Fibroblast of skin of right biceps (primary cell): ENCODE measurements around the gene ANKRD33B.
"Not testable (repeated sequence)": the region's sequence is repeated elsewhere in the genome, so short reads cannot be mapped to it uniquely, and the experiment has no call there.

ENCODE experiments used
- DNase-seq: peaks from one replicate; pipeline ENCODE4 v3.0.0-alpha.2; 2013

Gene ANKRD33B

DNA sequence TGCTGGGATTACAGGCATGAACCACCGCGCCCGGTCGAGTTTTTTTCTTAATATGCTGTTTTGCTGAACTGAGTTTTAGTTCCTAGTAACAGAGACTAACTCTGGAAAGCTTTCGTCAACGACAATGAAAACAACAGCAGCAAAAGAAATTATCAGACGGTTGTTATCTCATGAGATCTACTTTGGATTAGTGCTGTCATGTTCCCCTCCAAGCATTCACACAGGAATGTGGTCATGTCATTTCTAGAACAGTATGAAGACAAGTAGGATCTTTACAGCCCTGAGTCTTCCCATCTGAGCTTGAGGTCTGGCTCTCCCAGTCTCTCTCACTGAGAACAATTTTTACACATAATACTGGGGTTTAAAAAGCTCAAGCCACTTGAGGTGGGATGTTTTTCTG lies 4.0 kb upstream of the ANKRD33B start:
- no peak for DNase-seq

DNA sequence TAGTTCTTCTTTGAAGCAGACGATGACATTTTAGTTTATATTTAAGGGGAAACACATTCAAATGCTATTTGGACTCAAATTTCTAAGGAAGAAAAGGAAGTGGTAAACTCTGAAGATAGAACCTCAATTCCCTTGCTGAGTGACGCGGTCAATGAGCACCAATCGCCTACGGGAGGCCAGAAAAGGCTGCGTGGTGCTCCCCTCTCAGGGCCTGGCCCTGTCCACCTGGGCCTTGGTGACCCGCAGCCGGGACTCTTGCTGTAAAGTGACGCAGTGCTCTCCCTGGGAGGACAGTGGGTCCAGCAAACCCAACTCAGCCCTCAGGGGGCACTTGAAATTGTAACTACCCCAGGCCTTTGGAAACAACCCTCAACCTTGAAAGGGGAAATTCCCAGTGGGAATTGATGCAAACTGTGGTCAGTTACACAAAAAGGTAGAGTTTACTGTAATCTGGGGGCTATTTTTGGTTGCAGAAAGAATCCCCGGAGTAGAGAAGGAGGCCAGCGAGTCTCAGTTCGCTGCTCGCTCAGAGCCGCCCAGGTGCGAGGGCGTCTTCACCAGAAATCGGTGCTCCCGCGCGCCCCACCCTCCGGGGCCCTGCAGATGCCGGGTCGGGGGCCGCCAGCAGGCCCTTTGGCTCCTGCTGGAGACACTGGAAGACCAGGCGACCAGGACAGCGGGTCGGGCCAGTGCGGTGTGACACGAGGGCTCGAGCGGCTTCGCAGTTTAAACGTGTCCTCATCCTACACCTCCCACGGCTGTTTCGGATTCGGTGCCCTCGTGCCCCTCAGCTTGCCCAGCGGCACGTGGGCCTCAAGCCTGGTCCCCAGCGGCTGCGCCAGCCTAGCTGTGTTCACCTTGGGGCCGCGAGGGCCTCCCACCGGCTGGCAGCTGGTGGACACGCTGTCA lies 1.4 kb upstream of the ANKRD33B start:
- no peak for DNase-seq

DNA sequence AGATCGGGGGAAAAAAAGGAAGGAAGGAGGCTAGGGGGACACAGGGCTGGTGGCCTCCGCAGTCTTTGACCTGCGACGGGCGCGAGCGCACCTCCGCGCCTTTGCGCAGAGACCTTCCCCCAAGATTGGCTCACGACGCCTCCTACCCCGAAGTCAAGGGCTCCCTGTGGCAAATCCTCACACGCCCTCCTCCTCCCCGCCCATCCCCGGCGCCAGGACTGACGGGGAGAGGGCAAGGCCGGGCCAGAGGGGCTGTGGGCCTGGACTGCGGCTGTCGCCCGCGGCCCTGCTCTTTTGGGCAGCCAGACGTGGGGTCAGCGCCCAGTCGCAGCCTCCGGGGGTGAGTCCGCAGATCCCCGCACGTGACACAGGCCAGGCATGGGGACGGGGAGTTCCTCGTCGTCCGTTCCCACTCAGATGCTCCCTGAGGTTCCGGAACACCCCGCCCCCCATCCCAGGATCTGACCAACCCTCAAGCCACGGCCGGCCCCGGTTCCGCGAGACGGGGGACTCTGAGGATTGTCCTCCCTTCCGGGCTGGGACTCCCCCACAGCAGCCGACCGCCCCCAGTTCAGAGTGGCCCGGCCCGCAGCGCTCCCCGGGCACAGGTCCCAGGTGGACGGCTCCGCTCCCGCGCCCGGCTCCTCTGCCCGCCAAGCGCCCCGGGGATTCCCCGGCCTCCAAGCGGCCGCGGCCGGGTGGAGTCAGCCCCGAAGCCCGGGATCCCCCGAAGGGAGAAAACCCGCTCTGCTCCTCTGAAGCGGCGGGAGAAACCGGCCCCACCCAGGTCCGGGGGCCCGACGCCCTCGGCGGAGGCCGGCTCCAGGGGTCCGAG lies 543 bp upstream of the ANKRD33B start:
- no peak for DNase-seq

DNA sequence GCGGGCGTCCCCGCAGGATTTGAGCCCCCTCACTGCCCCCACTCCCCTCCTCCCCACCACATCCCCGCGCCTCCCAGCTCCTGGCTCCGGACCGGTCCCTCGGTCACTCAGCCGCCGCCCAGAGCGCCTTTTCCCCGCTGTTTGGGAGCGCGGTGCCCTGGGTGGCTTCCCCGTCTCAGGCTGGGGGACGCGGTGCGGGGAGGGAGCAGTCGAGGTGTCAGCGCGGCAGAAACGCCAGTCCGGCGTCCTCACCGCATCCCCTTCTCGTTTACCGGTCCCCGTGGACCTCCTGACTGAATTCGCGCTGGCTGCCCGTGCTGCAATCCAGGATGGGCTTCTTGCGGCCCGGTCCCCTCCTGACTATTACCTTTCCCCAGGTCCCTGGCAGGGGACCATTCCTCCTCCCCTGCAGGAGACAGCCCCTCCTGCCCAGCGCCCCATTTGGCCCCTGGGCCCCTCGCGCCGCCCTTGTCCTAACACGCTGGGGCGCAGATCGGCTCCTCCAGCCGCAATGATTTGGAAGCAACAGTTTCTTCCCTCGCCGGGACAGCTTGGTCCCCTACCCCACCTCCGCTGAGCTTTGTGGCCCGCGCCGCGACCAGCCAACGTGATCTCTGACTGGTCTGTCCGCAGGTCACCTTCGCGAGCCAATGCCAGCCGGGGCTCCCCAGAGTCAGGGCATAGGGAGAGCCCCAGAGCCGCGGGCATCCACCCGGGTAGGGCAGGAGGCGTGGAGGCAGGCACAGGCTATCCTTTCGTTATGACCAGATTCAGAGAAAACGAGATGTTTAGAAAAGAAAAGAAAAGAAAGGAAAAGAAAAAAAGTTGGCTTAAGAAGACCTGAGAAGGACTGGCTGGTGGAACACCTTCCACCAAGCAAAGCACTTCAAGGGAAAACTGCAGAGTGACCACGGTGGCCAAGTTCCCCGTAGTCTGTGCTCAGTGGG lies 1.2 kb downstream of the ANKRD33B start:
- no peak for DNase-seq

DNA sequence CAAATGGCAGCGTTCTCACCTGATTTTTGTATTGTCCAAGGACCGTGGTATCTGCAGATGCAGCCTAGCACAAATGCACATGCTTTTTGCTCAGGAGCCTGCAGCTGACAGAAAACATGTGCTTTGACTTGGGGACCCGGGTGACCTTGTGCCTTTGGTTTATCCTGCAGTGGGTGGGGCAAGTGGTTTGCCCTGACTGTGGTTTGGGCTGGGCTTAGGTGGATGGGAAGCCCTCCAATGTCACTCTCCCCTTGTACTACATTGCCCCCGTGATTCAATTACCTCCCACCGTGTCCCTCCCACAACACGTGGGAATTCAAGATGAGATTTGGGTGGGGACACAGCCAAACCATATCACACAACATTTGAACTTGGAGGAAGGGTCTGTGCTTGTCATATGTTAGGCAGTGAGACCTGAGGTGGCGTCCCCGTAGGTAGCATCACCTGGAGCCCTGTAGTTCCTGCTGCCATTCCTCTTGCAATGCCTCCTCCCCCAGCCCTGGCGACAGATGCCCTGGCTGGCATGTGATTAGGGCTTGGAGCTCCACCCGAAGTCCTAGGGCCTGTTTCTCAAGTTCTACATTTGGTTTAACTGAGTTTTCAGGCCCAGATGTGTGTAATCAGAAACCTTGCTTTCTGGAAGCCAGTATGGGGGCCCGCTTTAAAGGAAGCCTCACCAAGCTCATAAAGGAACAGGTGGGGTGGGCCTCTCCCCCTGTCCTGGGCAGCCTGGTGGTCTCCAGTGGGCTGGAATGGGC lies 2.1 kb downstream of the ANKRD33B start:
- no peak for DNase-seq

DNA sequence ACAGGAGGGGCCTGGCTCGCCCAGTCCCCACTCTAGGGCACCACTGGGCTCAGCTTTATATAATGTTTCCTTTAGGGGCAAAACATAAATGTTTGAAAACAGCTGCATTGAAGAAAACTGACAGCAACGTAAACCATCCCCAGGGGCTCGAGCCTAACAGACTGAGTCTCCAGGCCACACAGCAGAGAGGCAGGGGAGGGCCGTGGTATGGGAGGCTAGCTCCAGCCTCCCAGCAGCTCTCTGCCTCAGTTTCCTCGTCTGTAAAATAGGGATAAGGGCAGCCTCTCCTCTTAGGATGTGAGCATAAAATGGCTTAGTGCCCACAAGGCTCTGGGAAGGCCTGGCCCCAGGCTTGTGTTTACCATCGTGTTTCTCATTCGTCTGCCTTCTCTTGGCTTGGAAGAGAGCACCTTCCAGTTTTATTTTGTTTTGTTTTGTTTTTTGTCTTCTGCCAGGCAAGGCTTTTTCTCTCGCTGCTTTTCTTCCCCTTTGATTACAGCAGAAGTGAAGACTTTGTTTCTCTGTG lies 2.7 kb downstream of the ANKRD33B start:
- no peak for DNase-seq

DNA sequence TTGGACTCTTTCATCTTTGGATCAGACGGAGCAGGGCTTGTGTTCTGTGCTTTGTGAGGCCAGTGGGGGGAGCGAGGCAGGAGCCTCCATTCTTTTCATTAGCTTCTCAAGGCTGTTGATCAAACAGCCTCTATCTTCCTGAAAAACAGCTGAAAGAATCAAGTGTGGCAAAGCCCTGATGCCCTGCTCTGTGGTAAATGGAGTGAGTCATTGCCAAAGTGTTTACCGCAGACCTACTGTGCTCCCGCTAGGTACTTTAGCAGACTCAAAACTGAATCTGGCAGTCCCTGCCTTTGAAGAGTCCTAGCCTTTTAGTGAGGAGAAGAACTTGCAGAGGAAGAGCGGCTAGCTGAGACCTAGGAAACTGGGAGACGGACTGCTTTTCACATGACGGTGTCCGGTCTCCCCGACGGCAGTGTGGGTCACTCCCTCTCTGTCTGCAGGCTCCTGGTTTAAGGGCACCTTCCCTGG lies 3.3 kb downstream of the ANKRD33B start:
- no peak for DNase-seq

DNA sequence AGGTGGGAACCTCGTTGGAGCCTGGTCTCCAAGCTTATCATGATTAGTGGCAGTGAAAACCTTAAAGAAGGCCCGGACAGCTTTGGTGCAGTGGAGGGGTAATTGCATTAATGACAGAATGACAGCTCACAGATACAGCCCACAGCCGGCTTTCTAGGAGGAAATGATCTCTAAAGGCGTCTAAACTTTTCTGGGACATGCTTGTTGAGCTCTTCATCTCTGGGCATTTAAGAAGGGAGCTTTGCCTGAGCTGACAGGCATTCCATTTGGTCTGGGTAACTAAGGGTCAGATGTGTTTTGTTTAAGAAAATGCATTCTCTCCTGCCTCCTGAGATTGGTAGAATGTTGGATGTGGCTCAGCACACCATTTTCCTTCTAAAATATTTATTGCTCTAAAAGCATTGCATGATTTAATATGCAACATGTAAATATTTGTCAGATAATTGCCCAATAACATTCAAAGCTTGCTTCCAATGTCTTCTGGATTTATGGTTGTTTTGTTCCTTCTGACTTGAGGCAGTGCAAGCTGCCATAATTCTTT lies 4.0 kb downstream of the ANKRD33B start:
- DNase-seq, result peak; percentile 51

DNA sequence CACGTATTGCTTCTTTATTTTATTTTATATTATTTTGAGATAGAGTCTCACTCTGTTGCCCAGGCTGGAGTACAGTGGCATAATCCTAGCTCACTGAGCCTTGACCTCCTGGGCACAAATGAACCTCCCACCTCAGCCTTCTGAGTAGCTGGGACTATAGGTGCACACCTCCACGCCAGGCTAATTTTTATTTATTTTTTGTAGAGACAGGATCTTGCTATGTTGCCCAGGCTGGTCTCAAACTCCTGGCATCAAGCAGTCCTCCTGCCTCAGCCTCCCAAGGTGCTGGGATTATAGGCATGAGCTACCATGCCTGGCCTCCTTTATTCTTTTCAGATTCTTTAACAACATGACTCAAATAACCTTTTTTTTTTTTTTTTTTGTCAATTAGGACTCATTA lies 6.7 kb downstream of the ANKRD33B start:
- DNase-seq, result not testable (repeated sequence)

DNA sequence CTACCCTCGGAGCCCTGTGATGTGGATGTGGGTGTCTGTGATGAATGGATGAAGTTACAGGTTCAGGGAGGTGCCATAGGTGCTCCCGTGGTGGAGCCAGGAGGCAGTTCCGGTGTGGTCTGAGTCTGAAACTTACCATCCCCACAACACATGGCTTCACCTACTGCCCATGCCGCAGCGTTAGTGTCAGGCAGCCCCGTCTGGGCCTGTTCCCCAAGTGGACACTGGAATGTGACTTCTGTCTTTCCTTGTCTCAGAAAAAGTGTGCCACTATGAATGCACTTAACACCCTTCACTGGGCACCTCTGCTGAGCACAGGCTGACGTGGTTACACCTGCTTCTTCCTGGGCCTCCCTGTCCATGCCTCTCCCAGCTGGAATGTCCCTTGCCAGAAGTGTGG lies 8.6 kb downstream of the ANKRD33B start:
- DNase-seq, result no peak

DNA sequence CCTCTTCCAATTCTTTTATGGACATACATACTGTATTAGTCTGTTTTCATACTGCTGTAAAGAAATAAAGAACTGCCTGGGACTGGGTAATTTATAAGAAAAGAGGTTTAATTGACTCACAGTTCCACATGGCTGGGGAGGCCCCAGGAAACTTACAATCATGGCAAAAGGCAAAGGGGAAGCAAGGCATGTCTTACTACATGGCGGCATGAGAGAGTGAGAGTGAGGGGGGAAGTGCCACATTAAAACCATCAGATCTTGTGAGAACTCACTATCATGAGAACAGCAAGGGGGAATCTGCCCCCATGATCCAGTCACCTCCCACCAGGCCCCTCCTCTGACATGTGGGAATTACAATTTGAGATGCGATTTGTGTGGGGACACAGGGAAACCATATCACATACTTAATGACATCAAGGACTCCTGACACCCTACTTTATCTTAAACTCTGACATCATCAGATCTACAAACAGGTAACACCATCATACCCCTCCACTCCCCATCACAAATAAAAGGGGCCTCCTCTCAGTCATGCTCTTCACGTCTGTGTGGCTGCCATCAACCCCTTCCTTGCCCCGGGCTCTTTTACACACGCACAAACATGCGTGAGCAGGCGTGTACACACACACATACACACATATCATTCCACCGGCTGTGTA lies 9.7 kb downstream of the ANKRD33B start:
- no peak for DNase-seq

DNA sequence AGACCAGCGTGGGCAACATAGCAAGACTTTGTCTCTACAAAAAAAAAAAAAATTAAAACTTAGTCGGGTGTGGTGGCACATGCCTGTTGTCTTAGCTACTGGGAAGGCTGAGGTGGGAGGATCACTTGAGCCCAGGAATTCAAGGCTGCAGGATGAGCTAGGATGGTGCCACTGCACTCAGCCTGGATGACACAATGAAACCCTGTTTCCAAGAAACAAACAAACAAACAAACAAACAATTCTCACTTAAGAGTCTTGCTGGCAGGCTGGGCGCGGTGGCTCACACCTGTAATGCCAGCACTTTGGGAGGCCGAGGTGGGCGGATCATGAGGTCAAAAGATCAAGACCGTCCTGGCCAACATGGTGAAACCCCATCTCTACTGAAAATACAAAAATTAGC lies 11.0 kb downstream of the ANKRD33B start:
- not testable (repeated sequence) for DNase-seq

DNA sequence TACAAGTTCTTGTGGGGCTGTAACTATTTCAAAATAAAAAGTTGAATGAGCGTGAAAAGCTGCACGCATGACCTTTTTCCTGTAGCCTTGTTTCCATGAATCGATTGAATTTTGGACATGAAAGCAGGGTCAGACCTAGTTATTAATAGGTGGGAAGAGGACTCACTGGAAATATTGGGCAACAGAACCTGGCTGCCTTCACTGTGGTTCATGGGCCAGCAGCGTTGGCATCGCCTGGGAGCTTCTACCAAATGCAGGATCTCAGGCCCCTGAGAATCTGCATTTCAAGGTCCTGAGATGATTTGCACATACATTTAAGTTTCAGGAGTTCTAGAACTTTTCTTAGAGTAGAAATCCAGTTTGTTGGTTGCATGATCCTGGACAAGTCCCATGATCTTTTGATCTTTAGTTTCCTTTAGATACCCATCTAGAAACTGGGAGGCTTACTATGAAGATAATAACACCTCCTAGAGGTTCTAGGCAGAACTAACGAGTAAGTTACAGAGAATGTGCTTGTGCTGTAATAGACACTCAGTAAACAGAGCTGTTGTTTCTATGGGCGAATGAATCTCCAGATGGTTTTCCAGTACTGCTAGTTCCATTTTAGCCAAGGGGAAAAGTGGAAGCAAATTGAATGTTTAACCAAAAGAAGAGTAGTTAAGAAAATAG lies 12.4 kb downstream of the ANKRD33B start:
- DNase-seq, result no peak

DNA sequence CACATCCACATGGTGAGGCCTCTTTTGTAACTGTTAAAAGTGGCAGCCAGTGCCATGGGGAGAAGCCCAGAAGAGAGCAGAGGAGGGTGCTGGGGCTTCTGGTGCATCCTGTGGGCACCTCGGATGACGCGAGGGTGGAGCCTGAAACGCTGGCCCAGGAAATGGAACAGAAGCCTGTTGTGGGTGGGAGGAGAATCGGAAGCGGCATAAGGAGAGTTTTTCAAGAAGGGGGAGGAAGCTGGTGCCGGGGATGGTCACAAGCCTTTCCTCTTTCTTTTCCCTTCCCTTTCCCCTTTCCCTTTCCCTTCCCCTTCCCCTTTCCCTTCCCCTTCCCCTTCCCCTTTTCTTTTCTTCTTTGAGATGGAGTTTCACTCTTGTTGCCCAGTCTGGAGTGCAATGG lies 12.9 kb downstream of the ANKRD33B start:
- no peak for DNase-seq

DNA sequence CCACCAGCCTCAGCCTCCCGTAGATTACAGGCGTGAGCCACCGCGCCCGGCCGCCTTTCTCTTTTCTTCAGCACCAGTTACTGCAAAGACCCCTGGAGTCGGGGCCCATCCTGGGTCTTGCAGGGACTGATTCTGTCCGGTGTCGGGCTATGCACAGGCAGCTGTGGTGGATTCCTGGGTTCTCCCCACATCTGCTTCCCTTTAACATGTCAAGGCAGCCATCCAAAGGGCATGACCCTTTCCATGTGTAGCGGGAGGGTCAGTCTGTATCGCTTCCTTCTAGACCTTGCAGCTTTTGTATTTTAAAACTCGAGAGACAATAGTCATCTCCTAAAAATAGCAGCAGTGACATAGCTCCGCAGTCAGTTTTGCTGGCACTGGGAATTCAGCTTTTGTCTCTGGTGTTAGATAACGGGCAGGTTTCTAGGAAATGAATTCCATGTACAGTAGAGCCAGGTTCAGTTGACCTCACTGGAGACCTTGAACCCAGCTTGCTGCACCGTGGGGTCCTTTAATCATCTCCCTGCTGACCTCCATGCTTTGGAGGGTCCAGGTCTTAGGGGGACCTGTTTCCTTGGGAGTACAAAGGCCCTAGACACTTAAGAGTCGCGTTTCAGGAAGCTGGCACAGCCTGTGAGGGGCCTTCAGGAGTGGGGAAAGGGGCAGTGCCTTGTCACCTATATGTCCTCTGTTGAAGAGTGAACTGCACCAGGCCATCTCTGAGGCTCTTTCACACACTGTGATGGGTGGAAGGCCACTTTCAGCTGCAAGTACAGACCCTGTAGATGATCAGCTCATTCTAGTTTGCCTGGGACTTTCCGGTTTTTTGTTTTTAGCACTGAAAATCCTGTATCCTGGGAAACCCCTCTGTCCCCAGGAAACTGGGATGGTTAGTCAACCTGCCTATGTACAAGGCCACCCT lies 13.8 kb downstream of the ANKRD33B start:
- peak; percentile 28 for DNase-seq

DNA sequence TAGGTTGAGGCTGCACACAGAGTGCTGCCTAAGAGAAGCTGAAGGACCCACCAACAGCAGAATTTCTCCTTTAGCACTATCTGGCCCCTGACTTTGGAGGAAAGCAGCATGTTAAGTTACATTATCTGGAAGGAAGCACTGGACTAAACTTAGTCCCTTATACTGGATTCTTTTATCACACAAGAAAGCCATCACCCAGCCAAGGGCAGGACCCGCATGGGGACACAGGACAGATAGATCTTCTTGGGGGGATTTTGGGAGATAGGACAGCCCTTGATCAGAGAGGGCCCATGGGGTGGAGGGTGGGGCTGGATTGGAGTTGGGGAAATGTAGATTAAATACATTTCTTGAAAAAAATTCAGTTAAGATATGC lies 14.4 kb downstream of the ANKRD33B start:
- no peak for DNase-seq

DNA sequence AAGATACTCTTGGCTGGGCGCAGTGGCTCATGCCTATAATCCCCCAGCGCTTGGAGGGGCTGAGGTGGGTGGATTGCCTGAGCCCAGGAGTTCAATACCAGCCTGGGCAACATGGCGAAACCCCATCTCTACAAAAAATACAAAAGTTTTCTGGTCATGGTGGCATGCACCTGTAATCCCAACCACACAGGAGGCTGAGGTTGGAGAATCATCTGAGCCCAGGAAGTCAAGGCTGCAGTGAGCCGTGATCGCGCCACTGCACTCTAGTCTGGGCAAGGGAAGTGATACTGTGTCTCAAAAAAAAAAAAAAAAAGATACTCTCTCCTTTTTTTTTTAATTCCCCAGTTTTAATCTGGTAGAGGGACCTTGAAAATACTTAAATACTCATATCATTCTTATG lies 15.0 kb downstream of the ANKRD33B start:
- DNase-seq, result no peak

DNA sequence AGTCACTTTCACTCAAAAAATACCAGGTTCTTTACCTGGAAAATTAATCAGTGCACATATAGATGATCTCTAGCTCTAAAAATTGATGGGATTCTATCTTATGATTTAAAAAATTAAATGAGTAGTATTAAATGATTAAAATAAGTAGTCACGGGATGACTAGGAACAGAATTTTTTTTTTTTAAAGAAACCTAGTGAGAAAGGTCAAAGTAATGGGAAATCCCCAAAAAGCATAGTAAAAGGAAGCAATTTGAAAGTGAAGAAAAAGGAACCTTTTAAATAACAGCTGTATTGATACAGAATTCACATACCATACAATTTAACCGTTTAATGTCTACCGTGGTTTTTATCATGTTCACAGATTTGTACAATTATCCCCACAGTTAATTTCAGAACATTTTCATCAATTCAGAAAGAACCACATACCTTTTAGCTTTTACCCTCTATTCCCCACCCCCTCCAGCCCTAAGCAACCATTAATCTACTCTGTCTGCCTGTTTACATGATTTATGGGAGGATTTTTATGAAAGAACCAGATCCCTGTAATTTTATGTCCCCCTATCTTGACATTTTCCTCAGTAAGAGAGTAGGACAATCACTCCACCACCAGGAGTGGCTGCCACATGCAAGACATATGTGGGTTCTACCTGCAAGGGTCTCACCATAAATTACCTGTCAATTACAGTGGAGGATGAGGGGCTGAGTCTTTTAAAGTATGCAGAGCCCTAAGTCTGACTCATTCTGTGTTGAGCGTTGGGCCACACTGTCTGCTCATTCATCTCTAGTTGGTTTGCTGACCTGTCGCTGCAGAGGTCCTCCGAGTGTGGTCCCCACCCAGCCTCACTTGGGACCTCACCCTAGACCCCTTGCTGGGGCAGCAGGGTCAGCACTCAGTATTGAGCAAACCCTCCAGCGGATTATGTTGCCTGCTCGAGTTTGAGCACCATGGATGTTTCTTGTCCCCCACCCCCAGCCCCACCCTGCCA lies 16.0 kb downstream of the ANKRD33B start:
- no peak for DNase-seq
